IMR-90 (cell line): ENCODE data around the gene ZNF600.
"Not testable (repeated sequence)": the region's sequence is repeated elsewhere in the genome, so short reads cannot be mapped to it uniquely, and the experiment has no call there.

Experiments
- CHD1 ChIP-seq: IDR thresholded peaks from 2 replicates; pipeline ENCODE4 v1.6.1; 2012; ENCODE audit warnings: low read depth, low read length, improper control_type of control experiment
- MAZ ChIP-seq: IDR thresholded peaks from 2 replicates; pipeline ENCODE4 v1.6.1; 2012; ENCODE audit warnings: low read depth, mild to moderate bottlenecking, low read length, improper control_type of control experiment, moderate library complexity, borderline replicate concordance
- POLR2A ChIP-seq: IDR thresholded peaks from 2 replicates; pipeline ENCODE4 v1.6.1; 2012; ENCODE audit warnings: mild to moderate bottlenecking, low read depth, low read length
- RFX5 ChIP-seq: IDR thresholded peaks from 2 replicates; pipeline ENCODE4 v1.8.0; 2012; ENCODE audit warnings: low read depth, mild to moderate bottlenecking, low read length, moderate library complexity
- SMC3 ChIP-seq: fragments of 150-350 bp; IDR thresholded peaks from 2 replicates; pipeline ENCODE4 v1.6.1; 2016; ENCODE audit warnings: low read depth, mild to moderate bottlenecking, antibody characterized with exemption, low read length, moderate library complexity
- USF2 ChIP-seq: fragments of 150-350 bp; IDR thresholded peaks from 2 replicates; pipeline ENCODE4 v1.6.1; 2017; ENCODE audit warnings: mild to moderate bottlenecking, antibody characterized with exemption, low read length, low read depth
- TF ChIP-seq, protein P1 (sequence below): conservative IDR thresholded peaks from 2 replicates; pipeline ENCODE4 v1.5.1; 2012; ENCODE audit warnings: mild to moderate bottlenecking, low read depth, low read length, improper control_type of control experiment

- TF ChIP-seq, protein P1, sequence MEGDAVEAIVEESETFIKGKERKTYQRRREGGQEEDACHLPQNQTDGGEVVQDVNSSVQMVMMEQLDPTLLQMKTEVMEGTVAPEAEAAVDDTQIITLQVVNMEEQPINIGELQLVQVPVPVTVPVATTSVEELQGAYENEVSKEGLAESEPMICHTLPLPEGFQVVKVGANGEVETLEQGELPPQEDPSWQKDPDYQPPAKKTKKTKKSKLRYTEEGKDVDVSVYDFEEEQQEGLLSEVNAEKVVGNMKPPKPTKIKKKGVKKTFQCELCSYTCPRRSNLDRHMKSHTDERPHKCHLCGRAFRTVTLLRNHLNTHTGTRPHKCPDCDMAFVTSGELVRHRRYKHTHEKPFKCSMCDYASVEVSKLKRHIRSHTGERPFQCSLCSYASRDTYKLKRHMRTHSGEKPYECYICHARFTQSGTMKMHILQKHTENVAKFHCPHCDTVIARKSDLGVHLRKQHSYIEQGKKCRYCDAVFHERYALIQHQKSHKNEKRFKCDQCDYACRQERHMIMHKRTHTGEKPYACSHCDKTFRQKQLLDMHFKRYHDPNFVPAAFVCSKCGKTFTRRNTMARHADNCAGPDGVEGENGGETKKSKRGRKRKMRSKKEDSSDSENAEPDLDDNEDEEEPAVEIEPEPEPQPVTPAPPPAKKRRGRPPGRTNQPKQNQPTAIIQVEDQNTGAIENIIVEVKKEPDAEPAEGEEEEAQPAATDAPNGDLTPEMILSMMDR, result not testable (repeated sequence)
- not testable (repeated sequence) for TF ChIP-seq POLR2A, CHD1, MAZ, RFX5, USF2, SMC3
These were observed 3.7 kb downstream of the ZNF600 start for GRCh38 chr19:52782864-52783263.
